ENCODE results near the gene COA7.
"Not testable (repeated sequence)": the region's sequence is repeated elsewhere in the genome, so short reads cannot be mapped to it uniquely, and the experiment has no call there.

The COA7 gene

DNA sequence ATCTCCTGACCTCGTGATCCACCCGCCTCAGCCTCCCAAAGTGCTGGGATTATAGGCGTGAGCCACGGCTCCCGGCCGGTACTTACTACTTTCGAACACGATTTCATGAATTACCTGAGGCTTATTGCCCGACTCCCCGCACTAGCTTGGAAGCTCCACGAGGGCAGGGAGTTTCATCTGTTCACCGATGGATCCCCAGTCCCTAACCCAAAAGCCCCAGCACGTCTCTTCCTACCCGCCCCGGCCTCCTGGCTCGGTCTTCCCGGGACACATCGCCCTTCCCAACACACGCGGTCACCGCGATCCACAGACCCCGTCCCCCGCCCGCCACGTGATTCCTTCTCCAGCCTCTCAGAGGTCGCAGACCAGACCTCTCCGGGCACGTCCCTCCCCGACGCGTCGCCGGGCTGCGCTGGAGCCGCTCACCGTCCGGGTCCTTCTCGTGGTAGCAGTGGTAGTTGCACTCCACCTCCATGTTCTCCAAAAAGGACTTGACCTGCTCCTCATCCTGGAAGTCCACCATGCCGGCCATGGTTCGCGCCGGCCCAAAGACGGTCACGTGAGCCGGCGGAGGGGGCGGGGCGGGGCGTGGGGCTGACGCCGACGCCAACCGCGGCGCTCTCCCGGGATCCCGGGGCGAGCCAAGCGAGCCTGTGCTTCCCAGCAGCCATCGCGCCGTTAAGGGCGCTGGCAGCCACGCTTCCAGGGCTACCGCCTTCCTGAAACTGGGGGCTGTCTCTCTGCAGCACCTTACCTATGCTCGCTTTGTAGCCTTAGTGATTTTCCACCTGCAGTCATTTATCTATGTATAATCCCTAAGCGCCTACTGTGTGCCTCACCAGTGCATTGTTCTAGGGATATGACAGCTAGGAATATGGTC, at the start of gene COA7:
COA7 (minus strand) TSS at position 553 of the 880 bp plus-strand sequence; CDS start at position 532, 21 bp downstream.
- DNase-seq (ENCODE audit: low read depth), result peak; percentile 72

GRCh38 chr1:52747450-52747849, 49.3 kb upstream of the COA7 start:
- DNase-seq (ENCODE audit: low read depth), result no peak

GRCh38 chr1:52746189-52746588, 48.0 kb upstream of the COA7 start:
- no peak for DNase-seq (ENCODE audit: low read depth)

- DNase-seq (ENCODE audit: low read depth), result no peak
These were observed 43.1 kb upstream of the COA7 start for GRCh38 chr1:52741259-52741658.

DNA sequence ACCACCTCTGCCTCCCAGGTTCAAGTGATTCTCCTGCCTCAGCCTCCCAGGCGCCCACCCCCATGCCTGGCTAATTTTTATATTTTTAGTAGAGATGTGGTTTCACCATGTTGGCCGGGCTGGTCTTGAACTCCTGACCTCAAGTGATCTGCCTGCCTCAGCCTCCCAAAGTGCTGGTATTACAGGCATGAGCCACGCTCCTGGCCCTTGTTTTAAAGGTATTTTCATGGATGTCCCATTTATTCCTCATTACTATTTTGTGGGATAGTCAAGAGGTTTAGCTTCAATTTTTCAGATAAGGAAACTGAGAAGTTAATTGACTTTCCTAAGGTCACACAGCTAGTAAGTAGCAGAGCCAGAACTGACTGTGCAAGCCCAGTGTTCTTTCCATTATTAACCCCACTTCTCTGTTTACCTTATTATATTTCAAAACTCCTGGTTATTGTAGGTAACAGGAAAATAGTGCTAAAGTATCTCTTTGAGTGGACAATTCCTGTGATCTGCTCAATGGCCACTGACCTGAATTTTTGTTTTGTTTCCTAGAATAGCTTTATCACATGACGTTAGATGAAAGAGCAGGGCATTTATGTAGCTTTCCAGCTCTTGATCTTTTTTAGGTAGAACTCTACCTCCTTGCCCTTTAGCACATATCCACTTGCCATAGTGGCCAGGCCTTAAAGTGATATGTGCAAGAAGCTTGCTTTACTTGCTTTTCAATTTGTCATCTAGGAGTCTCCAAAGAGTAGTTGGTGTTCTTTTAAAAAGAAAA, 41.7 kb upstream of the COA7 start:
- DNase-seq (ENCODE audit: low read depth), result no peak

- DNase-seq (ENCODE audit: low read depth), result no peak
These were observed 40.7 kb upstream of the COA7 start for GRCh38 chr1:52738893-52739292.

- DNase-seq (ENCODE audit: low read depth), result no peak
These were observed 40.0 kb upstream of the COA7 start for GRCh38 chr1:52738148-52738547.

- DNase-seq (ENCODE audit: low read depth), result not testable (repeated sequence)
These were observed 37.2 kb upstream of the COA7 start for GRCh38 chr1:52735371-52735770.

DNA sequence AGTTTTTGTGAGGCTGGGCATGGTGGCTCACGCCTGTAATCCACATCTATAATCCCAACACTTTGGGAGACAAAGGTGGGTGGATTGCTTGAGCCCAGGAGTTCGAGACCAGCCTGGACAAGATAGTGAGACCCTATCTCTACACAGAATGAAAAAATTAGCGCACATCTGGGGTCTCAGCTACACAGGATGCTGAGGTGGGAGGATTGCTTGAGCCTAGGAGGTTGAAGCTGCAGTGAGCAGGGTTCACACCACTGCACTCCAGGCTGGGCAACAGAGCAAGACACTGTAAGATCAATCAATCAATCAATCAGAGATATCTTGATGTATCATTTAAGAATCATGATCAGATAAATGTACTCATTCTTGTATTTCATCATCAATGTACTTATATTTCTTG, 35.2 kb upstream of the COA7 start:
- no peak for DNase-seq (ENCODE audit: low read depth)

DNA sequence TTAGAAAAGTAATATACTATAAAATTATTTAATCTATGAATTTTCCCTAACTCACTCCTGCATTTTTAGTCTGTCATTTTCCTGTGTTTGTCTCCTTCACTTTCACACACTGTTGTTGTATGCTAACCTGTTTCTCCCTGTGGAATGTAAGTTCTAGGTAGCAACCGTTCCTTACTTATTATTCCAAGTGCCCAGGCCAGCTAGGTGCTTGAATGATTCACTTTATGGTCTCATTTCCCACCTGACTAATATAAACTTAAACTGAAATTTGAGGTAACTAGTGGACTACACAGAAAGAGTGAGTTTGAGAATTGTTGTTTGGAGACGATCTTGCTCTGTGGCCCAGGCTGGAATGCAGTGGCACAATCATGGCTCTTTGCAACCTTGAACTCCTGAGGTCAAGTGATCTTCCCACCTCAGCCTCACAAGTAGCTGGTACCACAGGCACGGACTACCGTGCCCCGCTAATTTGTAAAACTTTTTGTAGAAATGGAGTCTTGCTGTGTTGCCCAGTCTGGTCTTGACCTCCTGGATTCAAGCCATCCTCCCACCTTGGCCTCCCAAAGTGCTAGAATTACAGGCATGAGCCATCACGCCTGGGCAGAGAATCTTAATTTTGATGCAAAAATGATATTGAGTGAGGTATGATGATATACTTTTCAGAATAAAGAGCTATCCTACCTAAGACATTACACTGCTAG, 30.0 kb upstream of the COA7 start:
- DNase-seq (ENCODE audit: low read depth), result no peak

DNA sequence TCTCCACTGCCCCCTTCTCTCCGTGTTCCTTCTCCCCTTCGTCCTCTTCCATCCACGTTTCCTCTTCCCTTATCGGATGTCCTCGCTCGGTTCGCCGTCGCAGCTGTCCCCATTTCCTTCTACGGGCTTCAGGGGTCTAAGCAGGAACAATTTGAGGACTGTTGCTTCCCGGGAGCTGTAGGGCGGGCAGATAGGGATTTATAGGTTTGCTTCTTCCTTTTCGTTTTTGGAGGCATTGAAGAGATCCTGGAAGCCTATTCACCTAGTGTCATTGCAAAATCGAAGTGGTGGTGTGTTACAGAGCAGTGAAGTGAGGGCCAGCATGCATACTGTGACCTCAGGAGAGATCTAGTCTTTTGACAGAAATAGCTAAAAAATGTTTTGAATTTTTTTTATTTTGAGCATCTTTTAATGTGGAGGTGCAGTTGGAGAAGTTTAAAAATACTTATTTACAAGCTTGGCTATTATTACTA, 29.0 kb upstream of the COA7 start:
- DNase-seq (ENCODE audit: low read depth), result no peak

DNA sequence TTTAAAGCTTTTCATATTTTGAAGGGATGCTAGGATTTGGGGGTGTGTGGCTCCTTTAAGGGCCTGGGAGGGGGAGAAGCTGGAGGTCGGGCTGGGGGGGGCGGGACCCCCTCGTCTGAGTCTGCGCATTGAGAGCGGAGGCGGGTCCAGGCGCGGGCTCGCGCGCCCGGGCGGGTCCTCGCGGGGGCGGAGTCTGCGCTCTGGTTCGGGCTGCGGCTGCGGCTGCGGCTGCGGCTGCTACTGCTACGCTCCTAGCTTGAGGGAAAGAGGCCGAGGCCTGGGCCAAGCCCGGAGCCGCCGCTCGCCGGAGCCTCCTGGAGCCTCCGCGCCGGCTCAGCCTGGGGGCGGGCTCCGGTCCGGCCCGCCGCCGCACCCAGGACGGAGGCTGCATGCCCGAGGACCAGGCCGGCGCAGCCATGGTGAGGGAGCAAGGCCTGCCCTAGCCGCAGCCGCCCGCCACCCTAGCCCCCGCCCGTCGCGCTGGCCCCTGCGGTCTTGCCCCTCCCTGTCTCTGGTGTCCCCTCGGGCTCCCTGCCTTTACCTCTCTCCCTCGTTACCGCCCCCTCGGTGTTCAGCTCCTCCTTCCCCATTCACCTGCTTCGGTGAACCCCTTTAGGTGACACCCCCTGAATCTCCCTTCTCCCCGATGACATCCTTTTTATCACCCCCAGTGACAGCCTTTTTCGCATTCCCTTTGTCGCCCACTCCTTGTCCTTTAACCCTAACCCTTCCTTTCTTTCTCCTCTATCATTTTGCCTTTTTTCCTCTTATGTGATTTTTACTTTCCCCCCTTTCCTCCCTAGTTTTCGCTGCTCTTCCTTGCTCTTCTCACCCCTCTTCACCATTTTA, 28.3 kb upstream of the COA7 start, which contains the start of gene ZYG11B:
ZYG11B (plus strand) TSS at position 189 of the 849 bp plus-strand sequence; CDS start at position 390, 201 bp downstream.
- DNase-seq (ENCODE audit: low read depth), result peak; percentile 58

- no peak for DNase-seq (ENCODE audit: low read depth)
These were observed 27.7 kb upstream of the COA7 start for GRCh38 chr1:52725903-52726264.

- DNase-seq (ENCODE audit: low read depth), result no peak
These were observed 25.1 kb upstream of the COA7 start for GRCh38 chr1:52723260-52723659.

- DNase-seq (ENCODE audit: low read depth), result not testable (repeated sequence)
These were observed 17.1 kb upstream of the COA7 start for GRCh38 chr1:52715296-52715695.

DNA sequence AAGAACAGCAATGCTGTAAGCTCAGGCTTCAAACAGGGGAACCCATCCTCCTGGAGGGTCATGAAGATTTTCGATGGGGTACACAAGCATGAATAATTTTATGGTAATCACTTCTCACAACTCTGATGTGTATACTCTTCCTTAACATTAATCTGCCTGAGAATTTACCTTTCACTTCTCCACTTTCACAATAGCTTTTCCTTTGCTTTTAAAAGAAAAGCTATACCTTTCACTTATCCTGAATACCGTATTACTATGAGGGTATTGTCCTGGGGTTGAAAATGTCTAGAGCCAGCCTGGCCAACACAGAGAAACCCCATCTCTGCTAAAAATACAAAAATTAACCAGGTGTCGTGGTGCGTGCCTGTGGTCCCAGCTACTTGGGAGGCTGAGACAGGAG, 15.4 kb upstream of the COA7 start:
- DNase-seq (ENCODE audit: low read depth), result no peak

DNA sequence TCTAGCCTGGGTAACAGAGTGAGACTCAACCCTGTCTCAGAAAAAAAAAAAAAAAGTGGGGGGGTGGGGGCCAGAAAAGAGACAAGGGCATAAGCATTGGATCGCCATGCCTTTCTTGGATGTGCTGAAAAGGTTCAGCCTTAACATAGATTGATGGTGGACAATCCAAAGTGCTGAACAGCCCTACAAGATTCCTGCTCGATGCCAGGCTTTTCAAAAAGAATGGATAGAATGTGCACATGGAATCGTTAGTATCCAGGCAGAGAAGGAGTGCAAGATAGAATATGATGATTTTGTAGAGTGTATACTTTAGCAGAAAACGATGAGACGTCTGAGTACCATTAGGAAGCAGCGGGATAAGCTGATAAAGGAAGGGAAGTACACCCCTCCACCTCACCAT, 10.9 kb upstream of the COA7 start:
- no peak for DNase-seq (ENCODE audit: low read depth)

DNA sequence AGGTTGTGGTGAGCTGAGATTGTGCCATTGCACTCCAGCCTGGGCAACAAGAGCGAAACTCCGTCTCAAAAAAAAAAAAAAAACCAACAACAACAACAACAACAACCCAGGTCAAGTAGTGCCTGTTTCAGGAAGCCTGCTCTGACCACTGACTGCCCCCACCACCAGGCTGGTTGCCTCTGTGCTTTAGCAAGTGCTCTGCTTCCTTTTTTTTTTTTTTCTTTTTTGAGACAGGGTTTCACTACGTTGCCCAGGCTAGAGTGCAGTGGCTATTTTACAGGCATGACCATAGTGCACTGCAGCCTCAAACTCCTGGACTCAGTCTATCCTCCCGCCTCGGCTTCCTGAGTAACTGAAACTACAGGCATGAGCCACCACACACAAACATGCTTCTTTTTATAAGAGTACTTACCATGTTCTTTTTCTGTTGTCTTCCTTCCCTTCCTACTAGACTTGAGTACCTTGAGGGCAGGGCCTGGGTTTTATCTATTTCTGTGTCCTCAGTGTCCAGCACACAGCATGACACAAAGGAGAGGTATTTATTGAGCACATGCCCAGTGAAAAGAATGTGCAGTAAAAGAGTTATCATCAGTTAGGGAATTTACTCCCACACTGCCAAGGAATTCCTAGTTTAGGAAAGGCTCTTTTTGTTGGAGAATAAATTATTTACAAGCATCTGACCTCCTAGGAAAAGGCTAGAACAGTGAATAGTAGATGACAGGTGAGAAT, 9.9 kb upstream of the COA7 start:
- no peak for DNase-seq (ENCODE audit: low read depth)

DNA sequence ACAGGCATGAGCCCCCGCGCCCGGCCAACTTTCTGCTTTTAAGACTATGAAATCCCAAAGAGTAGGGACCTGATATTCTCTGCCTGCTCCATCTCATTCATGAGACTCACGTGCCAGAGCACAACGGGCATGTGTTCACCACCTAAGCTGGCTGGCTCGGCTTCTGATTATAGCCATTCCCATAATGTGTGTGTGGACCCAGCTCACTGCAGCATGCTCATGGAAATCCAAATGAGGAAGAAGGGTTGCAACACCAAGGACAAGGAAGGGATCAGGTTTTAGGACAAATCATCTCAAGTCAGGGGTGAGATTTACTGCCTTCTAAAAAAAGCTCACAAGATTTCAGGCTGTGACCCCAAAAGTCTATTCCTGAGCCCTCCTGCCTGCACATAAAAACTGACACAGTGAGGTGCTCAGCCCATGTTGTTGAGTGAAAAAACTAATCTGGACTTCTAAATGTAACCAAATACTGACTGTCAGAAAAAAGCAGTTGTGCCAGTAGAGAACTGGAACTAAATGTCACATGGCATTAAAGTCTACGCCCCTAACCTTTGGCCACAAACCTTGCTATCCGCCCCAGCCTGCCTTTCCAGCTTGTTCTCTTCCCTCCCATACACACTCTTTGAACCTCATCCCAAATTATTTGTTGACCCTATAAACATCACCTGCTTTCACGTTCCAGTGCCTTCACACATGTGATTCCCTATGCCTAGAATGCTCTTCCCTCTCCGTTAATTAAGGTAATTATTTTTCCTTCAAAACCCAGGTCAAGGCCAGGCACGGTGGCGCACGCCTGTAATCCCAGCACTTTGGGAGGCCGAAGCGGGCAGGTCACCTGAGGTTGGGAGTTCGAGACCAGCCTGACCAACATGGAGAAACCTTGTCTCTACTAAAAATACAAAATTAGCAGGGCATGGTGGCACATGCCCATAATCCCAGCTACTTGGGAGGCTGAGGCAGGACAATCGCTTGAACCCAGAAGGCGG, 9.1 kb upstream of the COA7 start:
- DNase-seq (ENCODE audit: low read depth), result no peak
